GM21447 (cell line): Measurements from ENCODE around the gene TTC39C.
A peak's percentile ranks its signal among the peaks of the same experiment; 100 is the strongest.
"Not testable (repeated sequence)": the region's sequence is repeated elsewhere in the genome, so short reads cannot be mapped to it uniquely, and the experiment has no call there.

Experiments
- ATAC-seq: cut with Tn5 transposase; IDR thresholded peaks from one replicate; pipeline ENCODE4 v1.9.1; 2021; ENCODE audit not compliant: unreplicated experiment

The TTC39C gene

DNA sequence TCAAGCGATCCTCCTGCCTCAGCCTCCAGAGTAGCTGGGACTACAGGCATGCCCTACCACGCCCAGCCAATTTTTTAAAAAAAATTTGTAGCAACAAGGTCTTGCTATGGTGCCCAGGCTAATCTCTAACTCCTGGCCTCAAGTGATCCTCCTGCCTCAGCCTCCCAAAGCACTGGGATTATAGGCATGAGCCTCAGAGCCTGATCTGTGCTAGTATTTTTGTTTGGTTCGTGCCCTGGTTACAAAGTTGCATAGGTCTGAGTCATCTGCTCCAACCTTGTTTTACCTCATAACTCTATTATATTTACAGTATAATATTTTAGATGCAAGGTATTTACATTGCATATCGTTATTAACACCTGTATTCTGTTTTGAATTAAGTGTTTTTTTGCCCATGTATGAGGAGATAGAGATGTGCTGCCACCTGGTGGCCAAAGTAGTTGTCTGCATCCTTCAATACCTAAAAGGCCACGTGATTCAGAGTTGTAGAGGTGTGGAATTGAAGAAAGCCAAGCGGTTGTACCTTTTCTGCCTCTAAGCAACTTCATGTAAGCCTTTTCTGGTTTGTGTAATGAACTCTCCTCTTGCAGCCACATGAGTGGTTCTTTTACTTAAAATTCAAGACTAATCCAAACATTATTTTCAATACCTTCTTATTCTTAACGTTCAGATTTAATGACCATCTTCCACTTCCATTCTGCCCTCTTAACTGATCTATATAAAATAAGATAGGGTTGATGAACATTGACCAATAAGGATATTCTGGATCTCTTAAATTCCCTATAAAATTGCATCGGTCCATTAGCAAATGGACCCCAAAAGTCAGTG lies 104.4 kb downstream of the TTC39C start:
- ATAC-seq: peak; percentile 84

DNA sequence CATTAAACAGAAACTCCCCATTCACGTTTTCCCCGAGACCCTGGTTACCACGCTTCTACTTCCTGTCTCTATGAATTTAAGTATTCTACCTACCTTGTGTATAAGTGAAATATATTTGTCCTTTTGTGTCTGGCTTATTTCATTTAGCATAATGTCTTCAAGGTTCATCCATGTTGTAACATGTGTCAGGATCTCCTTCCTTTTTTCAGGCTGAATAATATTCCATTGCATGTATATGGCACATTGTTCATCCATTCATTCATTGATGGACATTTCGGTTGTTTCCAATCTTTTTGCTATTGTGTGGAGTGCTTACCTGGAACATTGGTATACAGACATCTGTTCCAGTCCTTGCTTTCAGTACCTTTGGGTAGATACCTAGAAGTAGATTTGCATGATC lies 106.1 kb downstream of the TTC39C start:
- ATAC-seq: no peak

DNA sequence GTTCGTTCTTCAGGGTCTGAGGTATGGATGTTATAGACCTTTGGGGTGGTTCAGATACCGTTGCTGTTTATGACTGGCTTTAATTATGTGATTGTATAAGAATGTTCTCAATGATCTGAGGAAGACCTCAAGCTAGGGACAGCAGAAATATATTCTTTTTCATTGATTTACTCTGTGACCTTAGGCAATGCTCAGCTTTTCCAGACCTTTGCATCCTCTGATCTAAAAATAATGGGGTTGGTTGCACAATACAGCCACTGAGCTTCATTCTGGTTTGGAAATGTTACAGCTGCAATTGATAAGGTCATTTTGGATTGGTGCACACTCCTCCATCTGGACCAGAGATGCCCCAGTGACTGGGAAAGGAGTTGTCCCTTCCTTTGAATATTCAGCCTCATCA lies 107.1 kb downstream of the TTC39C start:
- ATAC-seq: no peak

- ATAC-seq: no peak
Measured at GRCh38 chr18:24126155-24126961, 111.8 kb downstream of the TTC39C start.

DNA sequence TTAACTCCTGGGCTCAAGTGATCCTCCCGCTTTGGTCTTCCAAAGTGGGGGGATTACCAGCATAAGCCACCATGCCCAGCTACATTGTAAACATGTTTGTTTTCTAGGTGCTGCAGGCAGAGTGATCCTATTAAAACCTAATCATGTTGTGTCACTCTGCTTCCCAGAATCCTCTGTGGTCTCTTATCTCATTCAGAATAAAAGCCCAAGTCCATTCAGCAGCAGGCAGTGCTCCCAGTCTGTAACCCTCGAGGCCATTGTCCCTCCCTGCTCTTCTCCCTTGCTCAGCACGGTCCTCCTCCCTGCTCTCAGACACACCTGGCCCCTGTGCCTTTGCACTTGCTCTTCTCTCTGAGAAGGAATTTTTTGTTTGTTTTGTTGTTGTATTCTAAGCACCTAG lies 113.2 kb downstream of the TTC39C start:
- no peak for ATAC-seq

- ATAC-seq: no peak
Measured at GRCh38 chr18:24128700-24129099, 114.1 kb downstream of the TTC39C start.

GRCh38 chr18:24130494-24130893 lies 115.9 kb downstream of the TTC39C start:
- ATAC-seq: no peak

GRCh38 chr18:24136967-24137373 lies 122.4 kb downstream of the TTC39C start:
- ATAC-seq: no peak

DNA sequence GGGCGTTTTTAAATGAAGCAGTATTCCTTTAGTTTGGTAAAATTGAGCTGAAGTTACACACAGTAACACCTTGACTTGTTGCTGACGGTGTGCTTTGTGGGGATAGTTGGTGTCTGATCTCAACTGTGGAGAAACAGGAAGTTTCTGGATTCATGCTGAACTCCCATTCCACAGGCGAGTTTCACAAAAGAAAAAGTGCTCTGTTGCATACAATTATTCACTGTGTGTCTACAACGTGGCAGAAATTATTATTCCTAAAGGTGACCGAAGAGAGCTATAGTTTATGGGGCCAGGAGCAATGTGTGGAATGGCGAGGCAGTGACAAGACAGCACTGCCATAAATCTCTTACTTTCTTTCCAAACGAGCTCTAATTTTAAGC lies 123.8 kb downstream of the TTC39C start:
- ATAC-seq: no peak

DNA sequence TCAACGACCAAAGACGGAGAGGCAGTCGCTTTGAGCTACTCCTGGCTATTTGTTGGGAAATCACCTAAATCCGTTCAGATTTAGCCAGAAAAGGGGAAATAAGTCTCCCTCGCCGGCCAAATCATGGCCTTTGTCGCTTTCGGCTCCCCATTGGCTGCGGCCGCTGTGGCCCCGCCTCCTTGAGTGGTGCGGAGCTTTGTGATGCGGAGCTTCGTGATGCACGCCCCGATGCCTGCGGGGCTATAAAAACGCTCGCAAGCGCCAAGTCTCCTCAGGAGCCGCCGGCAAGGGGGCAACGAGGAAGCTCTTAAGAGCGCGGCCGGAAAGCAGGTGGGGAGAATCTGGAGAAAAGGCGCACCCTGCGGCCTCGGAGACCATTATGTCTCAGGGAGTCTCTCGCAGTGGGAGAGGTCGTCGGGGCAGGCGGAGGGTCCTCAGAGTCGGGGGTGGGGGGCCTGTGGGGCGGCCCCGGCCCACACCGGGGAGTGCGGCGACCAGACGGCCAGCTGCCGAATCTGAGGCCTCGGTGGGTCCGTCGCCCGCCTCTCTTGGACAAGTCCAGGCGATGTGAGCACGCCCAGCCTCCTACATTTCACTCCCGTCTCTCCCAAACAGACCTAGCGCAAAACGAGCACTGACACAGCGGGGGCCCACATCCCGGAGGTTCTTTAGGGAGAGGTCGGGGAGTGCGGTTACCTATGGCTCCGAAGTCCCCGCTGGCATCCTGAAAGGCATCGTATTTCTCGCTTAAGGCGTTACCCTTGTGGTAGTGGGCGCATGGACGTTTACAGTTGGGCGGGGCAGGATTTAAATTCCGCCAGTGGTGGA lies 124.4 kb downstream of the TTC39C start, which contains the start of gene CABYR:
Gene CABYR, plus strand, starts transcription at position 274 of the 828 bp plus-strand sequence. CDS start 4,053 bp downstream, outside the sequence.
- ATAC-seq: peak; percentile 88

GRCh38 chr18:24140697-24141096 lies 126.1 kb downstream of the TTC39C start:
- ATAC-seq: no peak

DNA sequence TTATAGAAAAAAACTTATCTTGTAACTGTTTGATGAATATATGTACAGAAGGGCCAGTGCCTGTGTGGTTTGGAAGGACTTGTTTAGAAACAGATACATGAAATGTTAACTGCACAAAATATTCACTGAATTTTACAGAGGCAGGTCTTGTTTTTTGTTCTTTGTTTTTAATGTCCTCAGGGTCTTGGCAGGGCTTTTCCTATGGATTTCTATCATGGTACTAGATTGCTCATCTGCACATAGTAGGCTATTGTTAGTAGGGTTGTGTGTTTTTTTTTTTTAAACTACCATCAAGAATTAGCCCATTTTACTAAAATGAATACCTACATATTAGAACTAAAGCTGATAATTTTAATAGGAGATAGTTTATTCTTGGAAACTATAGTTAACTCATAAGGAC lies 127.8 kb downstream of the TTC39C start:
- ATAC-seq: no peak

GRCh38 chr18:24149591-24149990 lies 135.0 kb downstream of the TTC39C start:
- not testable (repeated sequence) for ATAC-seq

GRCh38 chr18:24153397-24153796 lies 138.8 kb downstream of the TTC39C start:
- ATAC-seq: no peak

DNA sequence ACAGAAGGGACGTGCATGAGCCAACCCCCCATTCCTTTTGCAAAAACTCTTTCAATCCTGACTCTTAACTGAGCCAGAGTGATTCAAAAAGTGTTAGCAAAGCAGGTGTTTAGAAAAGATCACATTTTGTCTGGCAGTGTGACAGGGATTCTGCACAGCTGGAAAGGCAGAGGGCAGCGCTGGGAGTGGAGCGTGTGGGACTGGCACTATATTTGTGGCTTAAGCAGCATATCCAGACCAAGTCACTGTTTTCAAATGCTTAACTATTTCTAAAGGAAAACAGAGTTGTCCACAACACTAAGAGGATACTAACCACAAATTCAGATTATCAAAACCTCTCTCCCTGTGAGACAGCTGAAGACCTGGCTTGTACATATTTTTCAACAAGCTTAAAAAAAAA lies 143.3 kb downstream of the TTC39C start:
- ATAC-seq: no peak

GRCh38 chr18:24160086-24160485 lies 145.5 kb downstream of the TTC39C start:
- ATAC-seq: no peak

DNA sequence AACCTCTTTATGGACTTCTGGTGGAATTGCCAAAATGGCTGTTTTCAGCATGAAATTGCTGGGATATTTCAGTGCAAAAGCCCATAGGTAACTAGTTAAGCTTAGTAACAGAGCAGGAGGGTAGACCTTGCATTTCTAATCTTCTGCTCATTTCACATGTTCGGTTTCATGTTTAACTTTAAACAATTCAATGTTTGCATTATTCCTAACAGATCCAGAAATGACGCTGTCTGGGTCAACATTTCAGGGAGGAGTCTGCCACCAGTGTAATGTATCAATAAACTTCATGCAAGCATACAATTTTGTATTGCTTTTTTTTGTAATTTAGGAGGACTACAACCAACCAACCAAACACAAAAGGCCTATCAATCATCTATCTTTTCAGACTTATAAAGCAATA lies 146.8 kb downstream of the TTC39C start:
- ATAC-seq: no peak

- ATAC-seq: no peak
Measured at GRCh38 chr18:24168496-24168895, 153.9 kb downstream of the TTC39C start.

GRCh38 chr18:24170360-24170759 lies 155.8 kb downstream of the TTC39C start:
- no peak for ATAC-seq

GRCh38 chr18:24173997-24174396 lies 159.4 kb downstream of the TTC39C start:
- ATAC-seq: no peak

DNA sequence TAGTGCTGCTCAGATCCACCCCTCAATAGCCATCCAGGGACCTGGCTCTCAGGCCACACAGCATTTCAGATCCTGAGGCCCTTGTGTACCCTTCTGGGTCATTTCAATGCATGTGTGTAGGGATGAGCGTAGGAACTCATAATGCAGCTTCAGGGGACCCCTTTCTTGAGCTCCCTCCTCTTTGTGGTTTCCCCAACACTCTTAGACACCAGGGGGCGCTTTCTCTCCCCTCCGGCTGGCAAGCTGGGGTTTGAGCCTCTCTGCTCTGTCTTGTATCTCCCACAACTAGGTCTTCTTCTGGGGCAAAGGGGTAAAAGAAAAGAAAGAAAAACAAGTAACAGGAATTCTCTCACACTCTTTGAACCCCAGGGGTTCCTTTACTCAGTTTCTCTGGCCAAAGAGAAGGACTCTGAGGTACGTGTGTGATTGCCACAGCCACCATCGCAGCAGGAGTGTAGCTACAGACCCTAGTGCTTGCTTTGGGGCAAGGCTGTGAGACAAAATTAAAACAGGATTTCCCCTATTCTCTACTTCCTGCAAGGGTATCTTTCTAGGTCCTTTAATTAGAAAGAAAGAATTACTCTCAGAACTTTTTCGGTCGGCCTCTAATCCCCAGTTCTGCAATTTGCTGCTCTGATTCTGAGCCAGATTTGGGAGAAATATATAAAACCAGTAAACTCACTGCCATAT lies 162.3 kb downstream of the TTC39C start:
- ATAC-seq: peak; percentile 77
